Transverse colon (tissue), 4 donors: ENCODE data around the gene CYTH3.

Experiments
- CTCF ChIP-seq, 5 experiments: fragments of 200-600 bp in 3 of 5; fragments of 450-650 bp in 2 of 5; sonication (generic) in 3 of 5; IDR thresholded peaks; 1 replicate in 2 of 5; 2 replicates in 3 of 5; pipeline ENCODE4 v1.5.1; 2016 to 2017; ENCODE audit warnings: antibody characterized with exemption in 5 of 5, inconsistent platforms in 3 of 5, mild to moderate bottlenecking in 2 of 5, moderate library complexity in 1 of 5
- EP300 ChIP-seq: sonication (generic); formaldehyde crosslinking; IDR thresholded peaks from one replicate; pipeline ENCODE4 v1.6.1; 2017; ENCODE audit warnings: antibody characterized with exemption, low read depth
- POLR2A ChIP-seq: fragments of 450-650 bp; IDR thresholded peaks from one replicate; pipeline ENCODE4 v1.6.1; 2016; ENCODE audit warnings: antibody characterized with exemption, mild to moderate bottlenecking, moderate library complexity
- POLR2AphosphoS5 ChIP-seq, 3 donors: sonication (generic); formaldehyde crosslinking; IDR thresholded peaks; one replicate each; pipeline ENCODE4 v1.6.1; 2016; ENCODE audit warnings: antibody characterized with exemption in 3 of 3

- TF ChIP-seq POLR2AphosphoS5 (IDR thresholded peaks at IDR 0.05) (peak in 1 of 3 donors; percentile 42), CTCF (IDR thresholded peaks at IDR 0.05) (no peak), EP300 (no peak), POLR2A (no peak)
Observed at GRCh38 chr7:6175645-6176044, 96.8 kb downstream of the CYTH3 start.
